ENCODE measurements around the gene OSBPL8.

Gene OSBPL8

DNA sequence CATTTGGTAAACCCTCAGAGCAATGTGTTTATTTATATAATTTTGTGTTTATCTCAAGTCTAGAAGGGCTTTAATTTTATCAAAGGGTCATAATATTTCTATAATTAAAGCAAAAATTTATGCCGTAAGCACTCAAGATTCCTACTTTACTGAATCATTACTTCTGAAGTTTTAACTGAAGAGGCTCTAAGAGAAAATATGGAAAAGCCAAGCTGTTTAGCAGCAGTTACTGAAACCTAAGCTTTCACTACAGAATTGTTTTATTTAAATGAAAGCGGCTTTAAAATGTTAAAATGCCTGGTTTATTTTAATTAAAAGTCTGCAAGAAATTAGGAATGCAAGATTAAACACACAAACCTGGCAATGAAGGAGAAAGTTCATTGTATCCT is 137.4 kb downstream of the OSBPL8 start:
- Histone ChIP-seq H3K9ac (ENCODE audit: low read depth, low read length) (no peak overlapping the region), H3K9me3 (ENCODE audit: insufficient read depth, low read depth, low read length) (peaks cover 7% of the 10 kb centered on the region; the same call in 1 of the 2 replicates), H3K27ac (ENCODE audit: low read depth, low read length) (no peak overlapping the region), H3K4me1 (ENCODE audit: insufficient read depth, low read length) (peaks cover 18% of the 10 kb centered on the region), H3K4me3 (ENCODE audit: low read length) (no peak overlapping the region), H3K36me3 (ENCODE audit: insufficient read depth, low read length) (no peaks in the 10 kb centered on the region), H3K27me3 (ENCODE audit: insufficient read depth, low read length) (no peaks in the 10 kb centered on the region)
- WGBS, result 93% methylated on average over 2 of the region's 2 CpGs

DNA sequence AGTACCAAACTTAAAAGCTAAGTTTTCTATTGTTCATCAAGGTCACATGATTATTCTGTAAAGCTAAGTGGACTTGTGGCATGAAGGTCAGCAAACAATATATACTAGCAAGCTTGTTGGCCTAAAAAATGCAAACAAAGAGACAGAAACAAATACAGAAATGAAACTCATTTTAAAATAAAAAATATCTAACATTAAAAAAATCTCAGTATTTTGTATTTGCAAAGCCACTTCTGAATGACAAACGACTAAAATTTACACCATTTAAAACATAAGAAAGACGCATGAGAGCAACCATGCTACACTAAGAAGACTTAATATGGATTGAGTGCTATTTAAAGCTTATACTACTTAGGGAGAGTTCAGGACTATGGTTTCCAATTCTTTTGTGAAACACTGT is 138.5 kb downstream of the OSBPL8 start:
- Histone ChIP-seq H3K36me3 (ENCODE audit: insufficient read depth, low read length) (no peaks in the 10 kb centered on the region), H3K9me3 (ENCODE audit: insufficient read depth, low read depth, low read length) (peaks cover 7% of the 10 kb centered on the region; the same call in 1 of the 2 replicates), H3K4me3 (ENCODE audit: low read length) (no peak overlapping the region), H3K4me1 (ENCODE audit: insufficient read depth, low read length) (peaks cover 18% of the 10 kb centered on the region), H3K9ac (ENCODE audit: low read depth, low read length) (no peak overlapping the region), H3K27me3 (ENCODE audit: insufficient read depth, low read length) (no peaks in the 10 kb centered on the region), H3K27ac (ENCODE audit: low read depth, low read length) (no peak overlapping the region)
- no CpG with 5 or more reads among the region's 2 CpGs for WGBS

DNA sequence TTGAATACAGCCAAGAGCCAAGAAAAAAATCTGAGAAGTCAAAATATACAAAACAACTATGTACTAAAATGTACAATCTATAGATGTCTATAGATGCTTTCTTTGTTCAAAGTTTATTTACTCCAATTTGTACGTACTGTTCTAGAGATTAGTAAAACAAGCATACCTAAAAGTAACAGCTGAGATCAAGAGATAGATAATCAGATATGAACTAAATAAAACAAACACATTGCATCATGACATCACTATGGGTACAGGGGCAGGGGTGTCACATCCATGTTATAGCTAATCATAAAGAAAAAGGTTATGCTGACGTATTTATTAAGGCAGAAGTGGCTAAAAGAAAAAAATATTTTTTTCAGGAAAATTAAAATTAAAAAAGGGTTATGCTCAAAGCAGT is 139.3 kb downstream of the OSBPL8 start:
- Histone ChIP-seq H3K4me3 (ENCODE audit: low read length) (no peak overlapping the region), H3K36me3 (ENCODE audit: insufficient read depth, low read length) (no peaks in the 10 kb centered on the region), H3K4me1 (ENCODE audit: insufficient read depth, low read length) (peaks cover 18% of the 10 kb centered on the region), H3K27ac (ENCODE audit: low read depth, low read length) (no peak overlapping the region), H3K9ac (ENCODE audit: low read depth, low read length) (no peak overlapping the region), H3K27me3 (ENCODE audit: insufficient read depth, low read length) (no peaks in the 10 kb centered on the region), H3K9me3 (ENCODE audit: insufficient read depth, low read depth, low read length) (peaks cover 5% of the 10 kb centered on the region; the same call in 1 of the 2 replicates)
- WGBS, result no CpG with 5 or more reads among the region's 2 CpGs

DNA sequence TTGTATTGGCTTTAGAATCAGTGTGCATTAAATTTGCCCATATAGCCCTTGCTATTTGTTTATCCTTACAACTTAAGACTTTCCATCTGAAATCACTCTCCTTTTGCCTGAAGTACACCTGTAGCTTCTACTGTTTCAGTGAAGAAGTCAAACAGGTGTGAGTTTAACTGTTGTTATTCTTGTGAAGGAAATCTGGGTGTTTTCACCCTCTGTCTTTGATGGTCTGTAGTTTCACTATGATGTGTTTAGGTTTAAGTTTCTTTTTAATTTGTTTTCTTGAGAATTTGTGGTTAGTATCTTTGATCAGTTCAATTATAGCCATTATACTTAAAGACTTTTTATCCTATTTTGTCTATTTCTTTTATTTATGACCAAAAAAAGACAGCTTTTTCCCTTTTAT is 142.5 kb downstream of the OSBPL8 start:
- no peak overlapping the region for H3K27ac ChIP-seq (ENCODE audit: low read depth, low read length)
- peaks cover 5% of the 10 kb centered on the region for H3K4me1 ChIP-seq (ENCODE audit: insufficient read depth, low read length)
- H3K36me3 ChIP-seq (ENCODE audit: insufficient read depth, low read length), result no peaks in the 10 kb centered on the region
- no peaks in the 10 kb centered on the region for H3K9me3 ChIP-seq (ENCODE audit: insufficient read depth, low read depth, low read length)
- H3K9ac ChIP-seq (ENCODE audit: low read depth, low read length), result no peak overlapping the region
- H3K4me3 ChIP-seq (ENCODE audit: low read length), result no peak overlapping the region
- H3K27me3 ChIP-seq (ENCODE audit: insufficient read depth, low read length), result no peaks in the 10 kb centered on the region

DNA sequence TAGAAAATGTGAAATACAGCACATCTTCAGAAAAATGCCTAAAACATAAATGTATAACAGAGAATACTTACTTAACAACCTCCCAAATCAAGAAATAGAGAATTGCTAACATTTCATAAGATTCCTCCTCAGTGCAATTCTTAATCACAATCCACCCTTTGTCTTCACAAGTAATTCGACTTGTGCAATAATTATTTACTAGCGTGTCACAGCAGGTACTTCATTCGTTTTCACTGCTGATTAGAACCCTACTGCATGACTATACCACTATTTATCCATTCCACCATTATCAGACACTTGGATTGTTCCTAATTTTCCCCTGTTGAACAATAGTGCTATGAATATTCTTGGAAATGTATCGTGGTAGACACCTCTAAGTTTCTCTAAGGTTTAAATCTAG is 146.4 kb downstream of the OSBPL8 start:
- Histone ChIP-seq H3K9me3 (ENCODE audit: insufficient read depth, low read depth, low read length) (no peaks in the 10 kb centered on the region), H3K9ac (ENCODE audit: low read depth, low read length) (no peak overlapping the region), H3K36me3 (ENCODE audit: insufficient read depth, low read length) (no peaks in the 10 kb centered on the region), H3K4me3 (ENCODE audit: low read length) (no peak overlapping the region), H3K27ac (ENCODE audit: low read depth, low read length) (no peak overlapping the region), H3K4me1 (ENCODE audit: insufficient read depth, low read length) (no peaks in the 10 kb centered on the region), H3K27me3 (ENCODE audit: insufficient read depth, low read length) (no peaks in the 10 kb centered on the region)
- WGBS, result 92% methylated on average over 3 of the region's 4 CpGs

DNA sequence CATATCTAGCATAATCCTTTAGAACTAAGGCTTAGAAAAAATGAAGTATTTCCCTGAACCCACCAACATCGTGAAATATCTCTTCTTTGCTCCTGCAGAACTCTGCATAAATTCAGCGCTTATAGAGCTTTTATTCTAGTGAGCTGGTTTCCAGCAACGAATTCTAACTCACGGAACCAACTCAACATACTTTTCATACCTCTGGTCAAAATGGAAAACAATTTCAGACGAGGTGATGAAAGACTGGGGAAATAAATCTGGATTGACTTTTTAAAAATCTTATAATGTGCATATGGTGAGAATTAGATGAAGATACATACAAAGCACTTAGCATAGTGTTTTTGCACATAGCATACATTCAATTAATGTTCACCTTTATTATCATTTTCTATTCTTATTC is 148.8 kb downstream of the OSBPL8 start:
- Histone ChIP-seq H3K27ac (ENCODE audit: low read depth, low read length) (no peak overlapping the region), H3K4me1 (ENCODE audit: insufficient read depth, low read length) (no peaks in the 10 kb centered on the region), H3K9ac (ENCODE audit: low read depth, low read length) (no peak overlapping the region), H3K36me3 (ENCODE audit: insufficient read depth, low read length) (no peaks in the 10 kb centered on the region), H3K9me3 (ENCODE audit: insufficient read depth, low read depth, low read length) (no peaks in the 10 kb centered on the region), H3K27me3 (ENCODE audit: insufficient read depth, low read length) (no peaks in the 10 kb centered on the region), H3K4me3 (ENCODE audit: low read length) (no peak overlapping the region)
- 93% methylated on average over 4 of the region's 5 CpGs for WGBS

DNA sequence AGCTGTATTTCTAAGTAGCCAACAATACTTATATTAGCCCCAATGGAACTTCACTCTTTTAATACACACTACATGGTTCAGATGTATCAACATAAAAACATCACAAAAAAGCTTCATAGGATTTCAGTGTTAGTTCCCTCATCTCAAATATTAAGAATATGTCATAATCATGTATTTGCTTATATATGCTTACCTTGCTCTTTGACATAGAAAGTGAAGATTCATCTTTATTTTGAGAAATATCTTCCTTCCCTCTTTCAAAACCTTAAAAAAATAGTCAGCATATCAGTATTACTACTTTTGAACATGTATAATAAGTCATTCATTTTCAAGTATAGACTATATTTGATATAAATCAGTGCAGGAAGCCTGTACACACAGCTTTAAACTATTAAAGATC is 149.2 kb downstream of the OSBPL8 start:
- no peaks in the 10 kb centered on the region for H3K9me3 ChIP-seq (ENCODE audit: insufficient read depth, low read depth, low read length)
- H3K36me3 ChIP-seq (ENCODE audit: insufficient read depth, low read length), result no peaks in the 10 kb centered on the region
- no peak overlapping the region for H3K9ac ChIP-seq (ENCODE audit: low read depth, low read length)
- no peak overlapping the region for H3K27ac ChIP-seq (ENCODE audit: low read depth, low read length)
- no peak overlapping the region for H3K4me3 ChIP-seq (ENCODE audit: low read length)
- no peaks in the 10 kb centered on the region for H3K27me3 ChIP-seq (ENCODE audit: insufficient read depth, low read length)
- no peaks in the 10 kb centered on the region for H3K4me1 ChIP-seq (ENCODE audit: insufficient read depth, low read length)

DNA sequence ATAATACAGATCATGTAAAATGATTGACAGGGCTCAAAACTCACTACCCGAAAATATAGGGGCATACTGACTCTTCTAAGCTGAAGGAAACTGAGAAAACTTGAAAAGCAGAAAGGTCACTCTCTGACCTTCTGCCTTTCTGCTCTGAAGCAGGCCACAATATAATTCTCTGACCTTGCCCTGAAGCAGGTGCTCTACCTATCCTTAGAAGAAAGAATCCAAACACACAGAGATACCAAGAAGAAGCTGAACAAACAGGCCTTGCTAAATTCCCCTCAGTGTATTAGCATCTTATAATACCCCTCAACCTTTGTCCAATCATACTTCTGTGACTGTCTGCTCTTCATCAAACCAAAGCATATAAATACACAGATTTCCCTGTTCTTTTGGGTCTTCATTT is 150.5 kb downstream of the OSBPL8 start:
- WGBS, result 96% methylated on average over 1 of the region's 1 CpG
- H3K36me3 ChIP-seq (ENCODE audit: insufficient read depth, low read length), result no peaks in the 10 kb centered on the region

DNA sequence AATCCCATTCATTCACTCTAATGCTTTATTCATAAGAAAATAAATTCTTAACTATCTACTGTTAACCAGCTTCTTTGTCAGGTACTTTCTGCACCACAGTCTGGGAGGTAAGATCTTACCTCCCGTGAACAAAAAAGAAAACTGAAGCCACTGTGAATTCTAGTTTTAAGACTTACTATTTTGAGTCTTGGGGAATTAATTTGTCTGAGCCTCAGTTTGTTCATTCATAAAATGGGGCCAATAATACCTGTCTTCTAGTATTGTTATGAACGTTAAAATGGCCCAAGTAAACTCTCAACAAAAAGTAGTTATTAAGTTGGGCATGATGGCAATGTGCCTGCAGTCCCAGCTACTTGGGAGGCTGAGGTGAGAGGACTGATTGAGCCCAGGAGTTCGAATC is 151.9 kb downstream of the OSBPL8 start:
- Histone ChIP-seq H3K36me3 (ENCODE audit: insufficient read depth, low read length) (no peaks in the 10 kb centered on the region), H3K9me3 (ENCODE audit: insufficient read depth, low read depth, low read length) (no peaks in the 10 kb centered on the region), H3K27ac (ENCODE audit: low read depth, low read length) (no peak overlapping the region), H3K4me1 (ENCODE audit: insufficient read depth, low read length) (no peaks in the 10 kb centered on the region), H3K4me3 (ENCODE audit: low read length) (no peak overlapping the region), H3K9ac (ENCODE audit: low read depth, low read length) (no peak overlapping the region), H3K27me3 (ENCODE audit: insufficient read depth, low read length) (no peaks in the 10 kb centered on the region)
- 100% methylated on average over 3 of the region's 3 CpGs for WGBS

More for the DNA sequence above, 150.5 kb downstream of the OSBPL8 start:
- no peaks in the 10 kb centered on the region for H3K27me3 ChIP-seq (ENCODE audit: insufficient read depth, low read length)
- no peak overlapping the region for H3K4me3 ChIP-seq (ENCODE audit: low read length)
- no peaks in the 10 kb centered on the region for H3K9me3 ChIP-seq (ENCODE audit: insufficient read depth, low read depth, low read length)
- no peak overlapping the region for H3K9ac ChIP-seq (ENCODE audit: low read depth, low read length)
- no peaks in the 10 kb centered on the region for H3K4me1 ChIP-seq (ENCODE audit: insufficient read depth, low read length)
- H3K27ac ChIP-seq (ENCODE audit: low read depth, low read length), result no peak overlapping the region

DNA sequence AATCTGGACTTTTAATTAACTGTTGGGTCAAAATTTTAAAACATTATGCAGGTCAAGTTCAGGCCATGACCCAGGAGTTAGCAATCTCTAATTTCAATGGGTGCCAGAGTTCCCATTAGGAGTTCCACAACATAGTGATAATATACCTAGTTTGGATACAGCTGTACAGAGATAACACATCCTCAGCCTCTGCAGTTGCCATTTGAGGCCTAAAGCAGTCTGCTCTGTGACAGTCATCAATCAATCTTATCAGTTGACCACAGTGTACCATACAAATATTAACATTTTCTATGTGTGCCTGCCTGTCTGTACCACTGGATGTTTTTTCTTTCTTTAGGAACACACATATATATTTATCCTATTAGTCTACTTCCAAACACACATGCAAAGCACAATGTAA is 157.3 kb downstream of the OSBPL8 start:
- Histone ChIP-seq H3K36me3 (ENCODE audit: insufficient read depth, low read length) (peaks cover 33% of the 10 kb centered on the region), H3K27me3 (ENCODE audit: insufficient read depth, low read length) (no peaks in the 10 kb centered on the region), H3K4me3 (ENCODE audit: low read length) (no peak overlapping the region), H3K27ac (ENCODE audit: low read depth, low read length) (no peak overlapping the region), H3K4me1 (ENCODE audit: insufficient read depth, low read length) (no peaks in the 10 kb centered on the region), H3K9ac (ENCODE audit: low read depth, low read length) (no peak overlapping the region), H3K9me3 (ENCODE audit: insufficient read depth, low read depth, low read length) (no peaks in the 10 kb centered on the region)

DNA sequence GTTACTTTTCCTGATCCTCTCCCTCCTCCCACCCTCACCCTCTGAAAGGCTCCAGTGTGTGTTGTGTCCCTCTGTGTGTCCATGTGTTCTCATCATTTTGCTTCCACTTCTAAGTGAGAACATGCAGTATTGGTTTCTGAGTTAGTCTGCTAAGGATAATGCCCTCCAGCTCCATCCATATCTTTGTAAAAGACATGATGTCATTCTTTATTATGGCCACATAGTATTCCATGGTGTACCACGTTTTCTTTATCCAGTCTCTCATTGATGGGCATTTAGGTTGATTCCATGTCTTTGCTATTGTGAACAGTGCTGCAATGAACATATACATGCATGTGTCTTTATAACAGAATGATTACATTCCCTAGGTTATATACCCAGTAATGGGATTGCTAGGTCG is 159.4 kb downstream of the OSBPL8 start:
- no peaks in the 10 kb centered on the region for H3K9me3 ChIP-seq (ENCODE audit: insufficient read depth, low read depth, low read length)
- no peak overlapping the region for H3K9ac ChIP-seq (ENCODE audit: low read depth, low read length)
- H3K27me3 ChIP-seq (ENCODE audit: insufficient read depth, low read length), result no peaks in the 10 kb centered on the region
- H3K36me3 ChIP-seq (ENCODE audit: insufficient read depth, low read length), result peaks cover 34% of the 10 kb centered on the region
- no peak overlapping the region for H3K4me3 ChIP-seq (ENCODE audit: low read length)
- no peak overlapping the region for H3K27ac ChIP-seq (ENCODE audit: low read depth, low read length)
- 100% methylated on average over 1 of the region's 2 CpGs for WGBS
- H3K4me1 ChIP-seq (ENCODE audit: insufficient read depth, low read length), result no peaks in the 10 kb centered on the region

DNA sequence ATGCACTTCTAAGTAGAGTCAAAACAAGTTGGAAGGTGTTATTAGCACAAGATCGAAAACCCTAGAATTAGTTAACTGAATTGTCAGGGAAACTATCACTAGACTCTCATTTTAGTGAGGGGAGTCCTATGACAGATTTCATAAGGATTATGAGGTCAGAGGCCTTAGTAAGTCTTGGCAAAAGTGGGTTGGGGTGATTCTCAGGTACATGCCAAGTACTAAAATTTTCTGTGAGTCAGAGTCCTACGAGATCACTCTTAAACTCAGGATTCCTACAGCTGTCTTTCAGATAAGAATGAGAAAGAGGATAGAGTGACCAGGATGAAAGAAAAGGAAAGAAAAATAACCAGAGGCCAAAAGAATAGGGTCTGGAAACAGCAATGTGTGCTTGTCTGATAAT is 160.5 kb downstream of the OSBPL8 start:
- Histone ChIP-seq H3K9ac (ENCODE audit: low read depth, low read length) (no peak overlapping the region), H3K9me3 (ENCODE audit: insufficient read depth, low read depth, low read length) (no peaks in the 10 kb centered on the region), H3K36me3 (ENCODE audit: insufficient read depth, low read length) (peaks cover 43% of the 10 kb centered on the region), H3K27ac (ENCODE audit: low read depth, low read length) (no peak overlapping the region), H3K4me1 (ENCODE audit: insufficient read depth, low read length) (no peaks in the 10 kb centered on the region), H3K4me3 (ENCODE audit: low read length) (no peak overlapping the region), H3K27me3 (ENCODE audit: insufficient read depth, low read length) (no peaks in the 10 kb centered on the region)
- 87% methylated on average over 2 of the region's 2 CpGs for WGBS
